B cell (primary cell): Measurements from ENCODE around the gene SYNPR. TPM values are rescaled to one million over a fixed set of nuclear protein-coding genes. Genes with fewer than 3 reads are reported as not detected.

Experiments used
- ATAC-seq: fragments of 200-7000 bp; cut with Tn5 transposase; one replicate; pipeline ENCODE4 v1.10.0; 2021; ENCODE audit warnings: low read depth, mild to moderate bottlenecking, moderate number of reproducible peaks, moderate library complexity
- CTCF ChIA-PET: fragments of 350-600 bp; sonication (Branson Sonifier 250); formaldehyde crosslinking; loops from one replicate; lab custom pipeline; 2021; ENCODE audit warnings: antibody characterized with exemption, inconsistent platforms; lab: Charles Lee
- POLR2A ChIA-PET: fragments of 350-600 bp; sonication (Branson Sonifier 250); formaldehyde crosslinking; loops from one replicate; lab custom pipeline; 2021; ENCODE audit warnings: antibody characterized with exemption; lab: Charles Lee
- DNase-seq: peaks from one replicate; pipeline ENCODE4 v3.0.0; 2013
- H2AFZ ChIP-seq: 2 replicates; pipeline ENCODE4 v1.6.1; 2012; ENCODE audit warnings: mild to moderate bottlenecking, low read depth, low read length; ENCODE audit not compliant: insufficient read depth, poor library complexity, severe bottlenecking
- H3K27ac ChIP-seq, 2 donors: 1 replicate in 1 of 2; 2 replicates in 1 of 2; pipeline ENCODE4 v1.5.1; 2012 to 2013; ENCODE audit warnings: low read length in 2 of 2, mild to moderate bottlenecking in 2 of 2, moderate library complexity in 1 of 2
- H3K27me3 ChIP-seq, 4 experiments: fragments of 200-600 bp in 1 of 4; sonication (generic) in 1 of 4; replicated peaks in 1 of 4; 1 replicate in 2 of 4; 2 replicates in 2 of 4; pipeline versions ENCODE4 v1.6.1 to v1.7.0; 2013 to 2016; ENCODE audit warnings: low read length in 3 of 4, mild to moderate bottlenecking in 2 of 4, mixed read lengths in 1 of 4, moderate library complexity in 1 of 4; ENCODE audit not compliant: insufficient read depth in 4 of 4, control insufficient read depth in 3 of 4; ENCODE audit errors: control extremely low read depth in 1 of 4
- H3K36me3 ChIP-seq, 2 experiments: replicated peaks in 1 of 2; 1 replicate in 1 of 2; 2 replicates in 1 of 2; pipeline versions ENCODE4 v1.6.1 to v1.7.1; 2013; ENCODE audit warnings: low read length in 1 of 2; ENCODE audit not compliant: insufficient read depth in 2 of 2, control insufficient read depth in 1 of 2; ENCODE audit errors: control extremely low read depth in 1 of 2, extremely low read depth in 1 of 2
- H3K4me1 ChIP-seq, 2 donors: fragments of 200-600 bp in 1 of 2; sonication (generic) in 1 of 2; 1 replicate in 1 of 2; 2 replicates in 1 of 2; pipeline versions ENCODE4 v1.5.1 to v1.6.1; 2013 to 2017; ENCODE audit warnings: low read length in 2 of 2; ENCODE audit not compliant: control insufficient read depth in 2 of 2, insufficient read depth in 2 of 2
- H3K4me2 ChIP-seq: replicated peaks from 2 replicates; pipeline ENCODE3; 2012; ENCODE audit warnings: mild to moderate bottlenecking, low read depth, low read length; ENCODE audit not compliant: poor library complexity, severe bottlenecking
- H3K4me3 ChIP-seq, 5 experiments: fragments of 200-600 bp in 1 of 5; sonication (generic) in 1 of 5; 1 replicate in 3 of 5; 2 replicates in 2 of 5; pipeline versions ENCODE4 v1.5.1 to v1.7.0; 2011 to 2016; ENCODE audit warnings: low read length in 4 of 5, mild to moderate bottlenecking in 4 of 5, low read depth in 2 of 5, control low read depth in 1 of 5, moderate library complexity in 1 of 5; ENCODE audit not compliant: insufficient read depth in 1 of 5; ENCODE audit errors: control extremely low read depth in 1 of 5, extremely low read depth in 1 of 5
- H3K79me2 ChIP-seq: fragments of 200-600 bp; sonication (generic); one replicate; pipeline ENCODE4 v1.6.0; 2016; ENCODE audit warnings: low read length; ENCODE audit not compliant: control insufficient read depth, insufficient read depth
- H3K9ac ChIP-seq: fragments of 200-600 bp; sonication (generic); 2 replicates; pipeline ENCODE4 v1.6.1; 2017; ENCODE audit warnings: mild to moderate bottlenecking, low read length, moderate library complexity
- H3K9me3 ChIP-seq, 3 donors: one replicate each; pipeline versions ENCODE4 v1.6.1 to v1.7.1; 2013; ENCODE audit warnings: low read length in 2 of 3; ENCODE audit not compliant: control insufficient read depth in 2 of 3, insufficient read depth in 1 of 3; ENCODE audit errors: control extremely low read depth in 1 of 3
- H4K20me1 ChIP-seq: 2 replicates; pipeline ENCODE4 v1.6.0; 2012; ENCODE audit warnings: mild to moderate bottlenecking, low read length; ENCODE audit not compliant: insufficient read depth, control insufficient read depth, poor library complexity, severe bottlenecking
- H3K27ac Mint-ChIP-seq: one replicate; pipeline ENCODE4 v1.8.0; 2021; ENCODE audit warnings: mixed read lengths
- H3K27me3 Mint-ChIP-seq: one replicate; pipeline ENCODE4 v1.8.0; 2021; ENCODE audit warnings: mixed read lengths
- H3K4me1 Mint-ChIP-seq: one replicate; pipeline ENCODE4 v1.8.0; 2021; ENCODE audit warnings: mixed read lengths
- H3K4me3 Mint-ChIP-seq: one replicate; pipeline ENCODE4 v1.8.0; 2021; ENCODE audit warnings: mixed read lengths
- H3K9me3 Mint-ChIP-seq: one replicate; pipeline ENCODE4 v1.8.0; 2022; ENCODE audit warnings: mixed read lengths; ENCODE audit not compliant: insufficient read depth
- EZH2 ChIP-seq: IDR thresholded peaks from 2 replicates; pipeline ENCODE4 v1.6.1; 2012; ENCODE audit warnings: borderline replicate concordance, low read depth, mild to moderate bottlenecking, moderate library complexity, low read length; ENCODE audit not compliant: insufficient read depth, poor library complexity, severe bottlenecking
- WGBS: methylation state at CpG from one replicate; pipeline ENCODE4 v1.1.5; 2013; ENCODE audit warnings: missing lambda C conversion rate; ENCODE audit not compliant: insufficient coverage; 5-methylcytosine and 5-hydroxymethylcytosine counted together
- intact Hi-C: fragments of 100-400 bp; cut with micrococcal nuclease; formaldehyde crosslinking; loops from one replicate; pipeline ENCODE4 v1.10.0; 2022
- polyA plus RNA-seq: library from polyadenylated mRNA; depleted of rRNA; stranded (reverse); fragments of >200 nt; gene quantifications from 2 replicates; pipeline ENCODE4 v1.2.3, GENCODE V29; 2012
- total RNA-seq, 2 donors: library from RNA; stranded (reverse); fragments of 120-200 nt in 1 of 2; gene quantifications; 1 replicate in 1 of 2; 2 replicates in 1 of 2; pipeline versions ENCODE4 v1.2.3 to v1.2.4, GENCODE V29; 2013 to 2022
- TF ChIP-seq, protein P1 (sequence below): fragments of 200-600 bp; IDR thresholded peaks from one replicate; pipeline ENCODE4 v1.8.0; 2022; ENCODE audit warnings: antibody characterized with exemption, mild to moderate bottlenecking

SYNPR gene
- total and polyA plus RNA-seq, 2 donors (not counting 1 experiment from before 2014, with no cell fraction given), result not detected

DNA sequence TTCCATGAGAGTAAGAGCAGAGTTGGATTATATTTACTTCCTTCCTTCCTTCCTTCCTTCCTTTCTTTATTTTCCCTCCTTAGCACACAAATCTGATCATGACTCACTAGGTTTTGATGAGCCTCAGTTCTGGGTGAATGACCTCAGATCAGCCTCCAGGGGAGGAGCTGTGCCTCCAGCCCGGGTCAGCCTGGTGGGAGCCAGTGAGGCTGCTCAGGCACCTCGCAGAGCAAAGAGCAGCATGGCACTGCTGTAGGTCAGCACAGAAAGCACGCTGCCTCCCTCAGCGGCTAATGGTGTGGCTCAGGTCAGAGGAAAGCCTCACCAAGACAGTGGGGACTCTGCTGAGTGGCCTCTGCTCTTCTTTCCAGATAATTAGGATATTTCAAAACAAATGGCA is 108.5 kb downstream of the SYNPR start:
- no peaks in the 10 kb centered on the region for H3K27me3 ChIP-seq
- no peak overlapping the region for H3K4me3 Mint-ChIP-seq
- intact Hi-C loops, result no loop called here
- 66% methylated on average over 4 of the region's 4 CpGs for WGBS
- DNase-seq (no peak), ATAC-seq (no peak)
- H3K4me1 Mint-ChIP-seq, result no peaks in the 10 kb centered on the region
- no peak overlapping the region for H3K4me2 ChIP-seq
- no peaks in the 10 kb centered on the region for H4K20me1 ChIP-seq
- no peak overlapping the region for H3K4me3 ChIP-seq
- H3K36me3 ChIP-seq, result no peaks in the 10 kb centered on the region
- no peak overlapping the region for H3K27ac ChIP-seq
- H3K9me3 ChIP-seq, result peaks cover 0 to 3% (median 0%) of the 10 kb centered on the region in 3 donors
- H3K9me3 Mint-ChIP-seq, result no peaks in the 10 kb centered on the region
- no peak overlapping the region for H3K9ac ChIP-seq
- no peaks in the 10 kb centered on the region for H3K27me3 Mint-ChIP-seq
- no peak overlapping the region for H2AFZ ChIP-seq
- H3K4me1 ChIP-seq, result no peaks in the 10 kb centered on the region
- ChIA-PET CTCF (no interaction called here), POLR2A (no interaction called here)
- no peak overlapping the region for H3K27ac Mint-ChIP-seq
- no peaks in the 10 kb centered on the region for H3K79me2 ChIP-seq
- TF ChIP-seq, protein P1, sequence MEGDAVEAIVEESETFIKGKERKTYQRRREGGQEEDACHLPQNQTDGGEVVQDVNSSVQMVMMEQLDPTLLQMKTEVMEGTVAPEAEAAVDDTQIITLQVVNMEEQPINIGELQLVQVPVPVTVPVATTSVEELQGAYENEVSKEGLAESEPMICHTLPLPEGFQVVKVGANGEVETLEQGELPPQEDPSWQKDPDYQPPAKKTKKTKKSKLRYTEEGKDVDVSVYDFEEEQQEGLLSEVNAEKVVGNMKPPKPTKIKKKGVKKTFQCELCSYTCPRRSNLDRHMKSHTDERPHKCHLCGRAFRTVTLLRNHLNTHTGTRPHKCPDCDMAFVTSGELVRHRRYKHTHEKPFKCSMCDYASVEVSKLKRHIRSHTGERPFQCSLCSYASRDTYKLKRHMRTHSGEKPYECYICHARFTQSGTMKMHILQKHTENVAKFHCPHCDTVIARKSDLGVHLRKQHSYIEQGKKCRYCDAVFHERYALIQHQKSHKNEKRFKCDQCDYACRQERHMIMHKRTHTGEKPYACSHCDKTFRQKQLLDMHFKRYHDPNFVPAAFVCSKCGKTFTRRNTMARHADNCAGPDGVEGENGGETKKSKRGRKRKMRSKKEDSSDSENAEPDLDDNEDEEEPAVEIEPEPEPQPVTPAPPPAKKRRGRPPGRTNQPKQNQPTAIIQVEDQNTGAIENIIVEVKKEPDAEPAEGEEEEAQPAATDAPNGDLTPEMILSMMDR, result no peak
- TF ChIP-seq EZH2, result no peak

DNA sequence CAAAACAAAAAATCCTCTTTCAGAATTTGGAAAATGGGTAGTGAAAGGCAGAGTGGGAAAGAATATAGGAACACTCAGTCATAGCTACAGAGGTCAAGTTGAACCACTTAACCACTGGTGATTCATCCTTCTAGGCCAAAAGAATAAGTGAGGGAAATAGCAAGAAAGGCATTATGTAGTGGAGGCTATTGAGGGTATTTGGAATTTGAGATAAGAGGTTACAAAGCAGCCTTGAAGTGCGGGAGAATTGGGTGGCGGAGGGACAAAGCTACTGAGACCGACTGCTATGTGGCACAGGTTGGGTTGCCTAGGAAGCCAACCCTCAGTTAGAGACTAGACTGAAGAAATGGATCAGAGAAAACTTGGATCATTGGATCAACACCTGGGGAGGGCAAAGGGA is 109.5 kb downstream of the SYNPR start:
- no peaks in the 10 kb centered on the region for H3K27me3 Mint-ChIP-seq
- WGBS, result 86% methylated on average over 3 of the region's 3 CpGs
- ChIA-PET POLR2A (no interaction called here), CTCF (no interaction called here)
- no peaks in the 10 kb centered on the region for H3K36me3 ChIP-seq
- no peaks in the 10 kb centered on the region for H4K20me1 ChIP-seq
- no peaks in the 10 kb centered on the region for H3K9me3 Mint-ChIP-seq
- peaks cover 0 to 3% (median 0%) of the 10 kb centered on the region in 3 donors for H3K9me3 ChIP-seq
- no peaks in the 10 kb centered on the region for H3K27me3 ChIP-seq
- no peaks in the 10 kb centered on the region for H3K4me1 Mint-ChIP-seq
- no peak overlapping the region for H3K4me2 ChIP-seq
- DNase-seq, result no peak
- intact Hi-C loops, result no loop called here
- TF ChIP-seq, protein P1, result no peak
- no peak for TF ChIP-seq EZH2
- no peak for ATAC-seq
- no peak overlapping the region for H2AFZ ChIP-seq
- no peak overlapping the region for H3K4me3 Mint-ChIP-seq
- no peak overlapping the region for H3K27ac ChIP-seq
- no peaks in the 10 kb centered on the region for H3K79me2 ChIP-seq
- no peaks in the 10 kb centered on the region for H3K4me1 ChIP-seq
- H3K4me3 ChIP-seq, result no peak overlapping the region
- no peak overlapping the region for H3K9ac ChIP-seq
- H3K27ac Mint-ChIP-seq, result no peak overlapping the region
